SK-N-MC (cell line): ENCODE results near the gene PDE9A.
A peak's percentile ranks its signal among the peaks of the same experiment; 100 is the strongest.

Source experiments
- DNase-seq: peaks from one replicate; pipeline ENCODE4 v3.0.0-alpha.2; 2011; ENCODE audit warnings: low read depth, low spot score
- H3K27ac ChIP-seq: fragments of 200-600 bp; sonication (generic); 2 replicates; pipeline ENCODE4 v1.5.1; 2016; ENCODE audit warnings: mixed run types
- H3K36me3 ChIP-seq: fragments of 200-600 bp; sonication (generic); 2 replicates; pipeline ENCODE4 v1.6.1; 2017; ENCODE audit warnings: antibody characterized with exemption, low read length, mixed read lengths; ENCODE audit not compliant: insufficient read depth
- H3K4me3 ChIP-seq: fragments of 200-600 bp; sonication (generic); 2 replicates; pipeline ENCODE4 v1.5.1; 2016
- H3K9ac ChIP-seq: fragments of 200-600 bp; sonication (generic); 2 replicates; pipeline ENCODE4 v1.8.0; 2017; ENCODE audit warnings: mixed run types, mixed read lengths; ENCODE audit not compliant: insufficient read length
- H3K9me3 ChIP-seq: fragments of 200-600 bp; sonication (generic); 2 replicates; pipeline ENCODE4 v1.6.1; 2017; ENCODE audit warnings: low read depth, mild to moderate bottlenecking, antibody characterized with exemption, low read length, moderate library complexity, mixed read lengths
- EZH2 ChIP-seq: fragments of 200-600 bp; sonication (generic); IDR thresholded peaks from one replicate; pipeline ENCODE4 v1.6.1; 2017; ENCODE audit warnings: antibody characterized with exemption
- FOXP2 ChIP-seq: optimal IDR thresholded peaks from 2 replicates; pipeline ENCODE3; 2011; ENCODE audit warnings: mild to moderate bottlenecking, moderate library complexity; ENCODE audit not compliant: insufficient read depth; ENCODE audit errors: extremely low read length, control extremely low read depth
- POLR2AphosphoS5 ChIP-seq: IDR thresholded peaks from 2 replicates; pipeline ENCODE4 v1.6.1; 2012; ENCODE audit warnings: mild to moderate bottlenecking, low read depth, low read length, borderline replicate concordance

Gene PDE9A

DNA sequence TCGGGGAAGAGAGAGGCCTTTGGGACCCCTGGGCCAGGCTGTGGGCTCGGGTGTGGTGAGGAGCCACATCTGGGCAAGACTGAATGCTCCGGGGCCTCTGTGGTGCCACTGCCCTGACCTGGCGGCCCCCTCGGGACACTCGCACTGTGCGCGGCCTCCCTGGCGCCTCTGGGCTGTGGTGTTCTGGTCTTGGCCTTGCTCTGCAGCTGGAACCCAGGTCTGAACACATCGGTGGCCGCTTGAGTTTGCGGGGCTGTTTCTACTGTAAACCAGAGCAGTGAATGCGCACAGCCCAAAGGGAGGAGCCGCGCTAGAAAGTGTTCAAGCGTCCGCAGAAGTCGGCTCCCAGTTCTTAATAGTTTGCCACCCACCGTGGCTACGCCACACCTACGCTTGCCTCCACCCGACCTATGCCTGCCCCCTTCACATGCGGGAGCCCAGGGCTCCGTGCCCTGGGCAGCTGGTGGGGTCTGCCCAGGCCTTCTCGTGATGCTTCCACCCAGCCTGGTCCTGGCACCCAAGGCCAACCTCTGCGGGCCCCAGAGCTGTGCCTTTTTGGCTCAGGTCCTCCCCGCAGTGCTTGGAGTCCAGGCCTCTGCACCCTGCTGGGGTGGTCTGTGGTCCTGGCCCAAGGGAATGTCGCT lies 4.4 kb downstream of the PDE9A start:
- peaks cover 4% of the 10 kb centered on the region; the same call in 1 of the 2 replicates for H3K36me3 ChIP-seq
- no peak overlapping the region for H3K4me3 ChIP-seq
- H3K9me3 ChIP-seq = no peaks in the 10 kb centered on the region
- DNase-seq = no peak
- H3K27ac ChIP-seq = no peak overlapping the region
- H3K9ac ChIP-seq = no peak overlapping the region
- no peak for TF ChIP-seq FOXP2
- no peak for TF ChIP-seq EZH2
- no peak for TF ChIP-seq POLR2AphosphoS5

DNA sequence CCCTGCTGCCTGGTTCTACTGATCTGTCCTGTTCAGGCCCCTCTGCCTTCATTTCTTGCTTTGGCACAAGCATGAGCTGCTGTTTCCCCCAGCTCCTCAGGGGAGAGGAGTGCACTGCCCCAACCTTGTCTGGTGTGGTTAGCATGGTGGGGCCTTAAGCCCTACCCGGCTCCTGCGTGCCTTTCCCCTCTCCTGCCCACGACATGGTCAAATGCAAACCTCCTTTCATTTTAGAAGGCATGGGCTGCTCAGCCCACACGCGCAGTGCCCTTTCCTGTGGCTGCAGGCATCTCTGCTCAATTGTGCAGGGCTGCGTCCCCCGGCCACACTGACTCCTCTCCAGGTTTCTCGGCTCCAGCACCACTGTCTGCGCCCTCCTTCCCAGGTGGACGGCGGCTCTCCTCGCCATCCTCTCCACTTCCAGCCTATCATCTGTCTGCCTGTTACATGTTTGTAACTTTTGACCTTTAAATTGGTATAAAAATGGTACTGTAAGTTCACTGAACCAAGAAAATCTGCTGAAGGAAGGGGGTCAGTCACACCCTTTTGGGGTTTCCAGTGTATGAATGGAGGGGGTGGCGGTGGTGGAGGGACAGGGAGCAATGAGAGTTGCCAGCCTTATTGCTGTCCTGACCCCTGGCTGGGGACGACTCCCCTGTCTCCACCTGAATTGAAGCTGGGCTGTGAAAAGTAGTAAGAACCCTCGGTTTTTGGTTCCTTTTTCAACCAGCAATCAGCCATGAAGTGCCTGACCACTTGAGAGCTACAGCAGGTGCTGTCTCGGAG lies 5.1 kb downstream of the PDE9A start:
- no peak for DNase-seq
- no peaks in the 10 kb centered on the region for H3K9me3 ChIP-seq
- H3K36me3 ChIP-seq = peaks cover 7% of the 10 kb centered on the region; the same call in 1 of the 2 replicates
- no peak overlapping the region for H3K27ac ChIP-seq
- TF ChIP-seq FOXP2 (no peak), EZH2 (no peak)
- no peak overlapping the region for H3K4me3 ChIP-seq
- no peak overlapping the region for H3K9ac ChIP-seq

DNA sequence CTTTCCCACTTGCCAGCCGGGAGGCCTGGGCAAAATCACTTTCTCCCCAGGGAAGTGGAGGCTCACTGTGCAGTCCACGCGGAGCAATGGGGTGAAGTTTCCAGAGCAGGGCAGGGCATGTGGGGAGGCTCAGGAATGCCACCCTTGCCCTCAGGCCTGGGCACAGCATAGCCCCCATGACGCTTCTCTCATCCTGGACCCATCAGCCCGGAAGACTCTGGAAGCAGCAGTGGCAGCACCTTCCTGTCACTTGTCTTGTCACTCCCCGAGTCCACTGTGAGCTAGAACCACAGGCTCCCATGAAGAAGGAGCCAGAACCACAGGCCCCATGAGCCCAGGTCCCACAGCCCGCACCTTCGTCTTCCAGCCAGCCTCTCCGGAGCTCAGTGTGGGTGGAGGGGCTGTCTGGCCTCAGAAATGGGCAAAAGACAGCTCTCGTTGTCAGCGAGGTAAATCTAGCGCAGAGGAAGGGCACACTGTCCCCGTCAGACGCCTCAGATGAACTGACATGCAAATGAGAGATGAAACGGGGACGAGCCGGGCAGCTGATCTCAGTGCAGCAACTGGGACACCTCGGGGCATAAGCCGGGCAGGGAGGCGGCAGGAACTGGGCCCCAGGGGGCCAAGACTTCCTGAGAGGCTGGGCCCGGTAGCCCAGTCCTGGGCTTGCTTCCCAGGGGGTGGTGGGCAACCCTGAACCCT lies 6.1 kb downstream of the PDE9A start:
- DNase-seq = no peak
- Histone ChIP-seq H3K9ac (no peak overlapping the region), H3K9me3 (no peaks in the 10 kb centered on the region), H3K36me3 (peaks cover 7% of the 10 kb centered on the region; the same call in 1 of the 2 replicates), H3K27ac (peak overlapping the region; percentile 64; the same call in 1 of the 2 replicates), H3K4me3 (no peak overlapping the region; the same call in 1 of the 2 replicates)
- TF ChIP-seq POLR2AphosphoS5 (no peak), EZH2 (no peak)

DNA sequence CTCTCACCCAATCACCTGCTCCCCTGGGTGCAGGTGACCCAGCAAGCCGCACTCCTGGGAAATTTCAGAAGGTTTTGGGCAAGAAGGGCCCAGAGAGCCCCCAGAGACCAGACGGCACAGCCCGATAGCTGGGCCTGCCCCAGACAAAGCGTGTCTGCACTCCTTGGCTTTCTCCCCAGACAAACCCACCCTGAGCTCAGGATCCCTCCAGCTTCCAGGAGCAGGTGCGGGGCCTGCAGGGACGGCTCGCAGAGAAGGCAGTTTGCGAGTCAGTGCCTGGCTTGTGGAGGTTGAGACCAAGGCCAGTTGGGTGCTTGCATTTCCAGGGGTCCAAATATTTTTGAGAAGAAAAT lies 6.7 kb downstream of the PDE9A start:
- no peak for DNase-seq
- Histone ChIP-seq H3K27ac (peak overlapping the region; percentile 64; the same call in 1 of the 2 replicates), H3K9me3 (no peaks in the 10 kb centered on the region), H3K9ac (no peak overlapping the region), H3K36me3 (peaks cover 7% of the 10 kb centered on the region; the same call in 1 of the 2 replicates), H3K4me3 (no peak overlapping the region)
- TF ChIP-seq EZH2 = no peak
- TF ChIP-seq FOXP2 = no peak
- no peak for TF ChIP-seq POLR2AphosphoS5

DNA sequence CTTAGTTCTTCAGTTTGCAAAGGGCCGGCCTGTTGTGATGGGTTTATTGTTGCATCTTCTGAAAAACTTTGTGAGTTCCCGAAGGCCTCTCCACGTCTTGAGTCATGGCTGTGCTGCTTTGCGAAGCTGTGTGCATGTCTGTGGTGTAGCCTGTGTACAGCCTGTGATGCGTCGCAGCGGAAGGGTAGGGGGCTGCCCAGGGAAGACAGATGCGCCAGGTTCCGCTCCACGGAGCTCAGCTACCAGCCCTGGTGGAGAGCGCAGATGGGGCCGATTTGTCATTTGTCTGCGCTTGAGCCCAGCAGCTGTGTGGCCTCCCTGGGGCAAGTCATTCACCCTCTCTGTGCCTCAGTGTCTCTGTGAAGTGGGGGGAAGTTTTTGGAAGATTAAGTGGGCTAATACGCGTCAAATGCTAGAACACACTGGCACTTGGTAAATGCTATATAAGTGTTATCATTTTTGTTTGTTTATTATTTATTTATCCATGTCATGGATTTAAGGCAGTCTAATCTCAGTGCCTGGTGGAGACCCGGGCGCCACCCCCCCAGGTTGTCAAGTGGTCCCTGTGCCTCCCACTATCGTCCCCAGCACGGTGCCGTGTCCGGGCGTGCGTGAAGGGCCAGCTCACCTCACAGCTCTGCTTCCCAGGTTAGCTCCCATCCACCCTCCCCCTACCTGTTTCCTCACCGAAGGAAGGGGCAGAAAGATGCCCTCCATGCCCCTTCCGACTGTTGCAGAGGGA lies 8.4 kb downstream of the PDE9A start:
- Histone ChIP-seq H3K9ac (no peak overlapping the region), H3K9me3 (no peaks in the 10 kb centered on the region), H3K4me3 (no peak overlapping the region), H3K27ac (peak overlapping the region; percentile 35; the same call in 1 of the 2 replicates), H3K36me3 (peaks cover 11% of the 10 kb centered on the region; the same call in 1 of the 2 replicates)
- no peak for DNase-seq
- TF ChIP-seq POLR2AphosphoS5 (no peak), FOXP2 (no peak), EZH2 (no peak)

DNA sequence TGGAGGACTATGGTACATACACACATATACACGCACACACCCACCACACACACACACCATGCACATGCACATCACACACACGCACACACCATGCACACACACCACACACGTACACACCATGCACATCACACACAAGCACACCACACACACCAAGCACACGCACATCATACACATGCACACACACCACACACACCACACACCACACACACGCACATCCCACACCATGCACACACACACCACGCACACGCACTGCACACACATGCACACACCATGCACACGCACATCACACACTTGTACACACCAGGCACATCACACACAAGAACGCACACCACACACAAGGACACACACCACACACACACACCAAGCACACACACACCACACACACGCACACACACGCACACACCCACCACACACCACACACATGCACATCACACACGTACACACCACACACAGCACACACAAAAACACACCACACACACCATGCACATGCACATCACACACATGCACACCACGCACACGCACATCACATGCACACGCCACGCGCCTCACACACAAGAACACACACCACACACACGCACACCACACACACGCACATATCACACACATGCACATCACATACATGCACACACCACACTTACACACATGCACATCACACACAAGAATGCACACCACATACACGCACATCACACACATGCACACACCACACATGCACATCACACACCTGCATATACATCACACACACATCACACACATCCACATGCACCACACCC lies 9.2 kb downstream of the PDE9A start:
- no peak for DNase-seq
- Histone ChIP-seq H3K9ac (no peak overlapping the region), H3K9me3 (no peaks in the 10 kb centered on the region), H3K36me3 (peaks cover 11% of the 10 kb centered on the region; the same call in 1 of the 2 replicates), H3K4me3 (no peak overlapping the region), H3K27ac (no peak overlapping the region)
- TF ChIP-seq EZH2 = no peak

DNA sequence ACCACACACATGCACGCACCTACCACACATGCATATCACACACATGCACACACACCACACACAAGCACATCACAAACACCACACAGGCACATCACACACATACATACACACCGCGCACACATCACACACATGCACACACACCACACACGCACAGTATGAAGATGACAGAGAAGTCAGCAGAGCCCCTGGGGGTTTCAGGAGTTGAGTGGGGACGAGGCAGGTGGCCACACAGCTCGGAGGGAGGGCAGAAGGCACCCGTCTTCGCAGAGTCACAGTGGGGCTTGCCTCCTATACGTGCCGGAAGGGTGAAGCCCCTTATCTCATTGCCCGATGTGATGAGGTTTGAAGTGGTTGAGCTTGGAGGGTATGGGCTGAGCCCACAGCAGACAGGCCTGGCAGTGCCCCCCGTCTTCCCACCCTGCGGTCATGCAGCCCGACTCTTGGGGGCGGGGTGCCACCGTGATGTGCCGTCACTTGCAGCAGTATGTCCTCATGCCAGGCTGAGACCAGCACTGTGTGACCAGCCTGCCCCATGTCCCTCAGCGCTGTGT lies 9.9 kb downstream of the PDE9A start:
- Histone ChIP-seq H3K4me3 (no peak overlapping the region), H3K27ac (no peak overlapping the region), H3K9ac (no peak overlapping the region), H3K36me3 (peaks cover 11% of the 10 kb centered on the region; the same call in 1 of the 2 replicates), H3K9me3 (no peaks in the 10 kb centered on the region)
- no peak for DNase-seq
- TF ChIP-seq EZH2 (no peak), FOXP2 (no peak), POLR2AphosphoS5 (no peak)
